Hepatocyte (in vitro differentiated cells): ENCODE measurements around the gene GSS.

Experiments used
- CTCF ChIP-seq: fragments of 200-600 bp; sonication (generic); IDR thresholded peaks from 2 replicates; pipeline ENCODE4 v1.5.1; 2016; ENCODE audit warnings: antibody characterized with exemption, mild to moderate bottlenecking; ENCODE audit not compliant: poor library complexity
- EZH2phosphoT487 ChIP-seq: fragments of 200-600 bp; sonication (generic); IDR thresholded peaks from one replicate; pipeline ENCODE4 v1.6.1; 2018; ENCODE audit warnings: antibody characterized with exemption, mild to moderate bottlenecking, low read depth, moderate library complexity; ENCODE audit not compliant: unreplicated experiment, severe bottlenecking

GRCh38 chr20:34997774-34998173, 42.2 kb upstream of the GSS start:
- TF ChIP-seq CTCF: no peak
- TF ChIP-seq EZH2phosphoT487: no peak
